ENCODE results near the gene LRRC36.

LRRC36 gene

GRCh38 chr16:67296420-67296819 lies 30.2 kb upstream of the LRRC36 start:
- DNase-seq, result peak; percentile 75

GRCh38 chr16:67298277-67298676 lies 28.3 kb upstream of the LRRC36 start:
- DNase-seq, result no peak

GRCh38 chr16:67299269-67299668 lies 27.3 kb upstream of the LRRC36 start:
- no peak for DNase-seq

- DNase-seq, result no peak
These were observed 25.4 kb upstream of the LRRC36 start for GRCh38 chr16:67301080-67301782.

GRCh38 chr16:67302076-67302475 lies 24.5 kb upstream of the LRRC36 start:
- DNase-seq, result no peak

- no peak for DNase-seq
These were observed 23.6 kb upstream of the LRRC36 start for GRCh38 chr16:67302970-67303369.

GRCh38 chr16:67304020-67304419 lies 22.6 kb upstream of the LRRC36 start:
- DNase-seq, result no peak

GRCh38 chr16:67305216-67306071 lies 21.2 kb upstream of the LRRC36 start:
- DNase-seq, result no peak

- DNase-seq, result no peak
These were observed 16.1 kb upstream of the LRRC36 start for GRCh38 chr16:67310561-67310960.

GRCh38 chr16:67311607-67312488 lies 14.8 kb upstream of the LRRC36 start:
- peak; percentile 99 for DNase-seq

- DNase-seq, result no peak
These were observed 13.9 kb upstream of the LRRC36 start for GRCh38 chr16:67312719-67313118.

GRCh38 chr16:67317853-67318252 lies 8.8 kb upstream of the LRRC36 start:
- no peak for DNase-seq

- DNase-seq, result no peak
These were observed 522 bp upstream of the LRRC36 start for GRCh38 chr16:67326115-67326471.

- DNase-seq, result no peak
These were observed 1.1 kb downstream of the LRRC36 start for GRCh38 chr16:67327743-67328142.

GRCh38 chr16:67329901-67330300 lies 3.3 kb downstream of the LRRC36 start:
- DNase-seq, result no peak

- DNase-seq, result no peak
These were observed 6.7 kb downstream of the LRRC36 start for GRCh38 chr16:67333315-67333714.

GRCh38 chr16:67336116-67336515 lies 9.5 kb downstream of the LRRC36 start:
- DNase-seq, result no peak

GRCh38 chr16:67336648-67337047 lies 10.0 kb downstream of the LRRC36 start:
- DNase-seq, result no peak

- peak; percentile 28 for DNase-seq
These were observed 12.8 kb downstream of the LRRC36 start for GRCh38 chr16:67339453-67339852.

GRCh38 chr16:67341250-67341649 lies 14.6 kb downstream of the LRRC36 start:
- no peak for DNase-seq

- DNase-seq, result no peak
These were observed 16.0 kb downstream of the LRRC36 start for GRCh38 chr16:67342616-67343015.

GRCh38 chr16:67345401-67345800 lies 18.8 kb downstream of the LRRC36 start:
- no peak for DNase-seq

GRCh38 chr16:67346341-67346740 lies 19.7 kb downstream of the LRRC36 start:
- no peak for DNase-seq

All from fibroblast of skin of right quadriceps (primary cell).